NCI-H524 treated with DMSO at 0.1 percent for 48 hours (cell line): ENCODE data around the gene C17orf113.
"Not testable (repeated sequence)": the region's sequence is repeated elsewhere in the genome, so short reads cannot be mapped to it uniquely, and the experiment has no call there.

Experiments
- DNase-seq: peaks from one replicate; lab custom pipeline; 2025; lab: John Stamatoyannopoulos, UW

Gene C17orf113

GRCh38 chr17:42016941-42017865, 33.2 kb downstream of the C17orf113 start, which contains the start of gene DNAJC7:
Gene DNAJC7 (minus strand): TSS chr17:42017439. CDS start chr17:42017416, 23 bp downstream.
- peak; percentile 82 for DNase-seq

GRCh38 chr17:42016411-42016831, 34.0 kb downstream of the C17orf113 start:
- no peak for DNase-seq

GRCh38 chr17:42013740-42014139, 36.7 kb downstream of the C17orf113 start:
- DNase-seq: not testable (repeated sequence)

- not testable (repeated sequence) for DNase-seq
Observed at GRCh38 chr17:42012363-42012762, 38.0 kb downstream of the C17orf113 start.

GRCh38 chr17:42010898-42011516, 39.4 kb downstream of the C17orf113 start:
- DNase-seq: no peak

GRCh38 chr17:42010266-42010680, 40.1 kb downstream of the C17orf113 start:
- not testable (repeated sequence) for DNase-seq

- no peak for DNase-seq
Observed at GRCh38 chr17:42009170-42009569, 41.2 kb downstream of the C17orf113 start.

- no peak for DNase-seq
Observed at GRCh38 chr17:42005166-42005565, 45.2 kb downstream of the C17orf113 start.

GRCh38 chr17:42002792-42003301, 47.6 kb downstream of the C17orf113 start:
- no peak for DNase-seq

GRCh38 chr17:42002175-42002791, 48.1 kb downstream of the C17orf113 start:
- DNase-seq: no peak

- no peak for DNase-seq
Observed at GRCh38 chr17:42001729-42002128, 48.7 kb downstream of the C17orf113 start.

GRCh38 chr17:42000413-42001133, 49.8 kb downstream of the C17orf113 start:
- DNase-seq: no peak

- DNase-seq: no peak
Observed at GRCh38 chr17:41998497-41998896, 51.9 kb downstream of the C17orf113 start.

GRCh38 chr17:41996855-41997164, 53.6 kb downstream of the C17orf113 start:
- no peak for DNase-seq

GRCh38 chr17:41992576-41992975, 57.8 kb downstream of the C17orf113 start:
- DNase-seq: no peak

GRCh38 chr17:41989702-41990419, 60.5 kb downstream of the C17orf113 start:
- DNase-seq: no peak

GRCh38 chr17:41988418-41988817, 62.0 kb downstream of the C17orf113 start:
- no peak for DNase-seq
